ENCODE data around the gene NAGK.

NAGK gene

GRCh38 chr2:71122387-71123298, 54.2 kb downstream of the NAGK start:
- no peak for DNase-seq (ENCODE audit: low read depth in 1 of 2, low spot score in 1 of 2)
- TF ChIP-seq SPI1 (IDR thresholded peaks at IDR 0.05; ENCODE audit: borderline replicate concordance, low read depth) (no peak), POLR2AphosphoS5 (IDR thresholded peaks at IDR 0.05; ENCODE audit: low read depth) (no peak), CTCF (IDR thresholded peaks at IDR 0.05; ENCODE audit: insufficient read depth, low read length) (no peak), REST (IDR thresholded peaks at IDR 0.05; ENCODE audit: insufficient replicate concordance, low read depth) (no peak), GABPA (IDR thresholded peaks at IDR 0.05; ENCODE audit: low read depth) (no peak)
- Histone ChIP-seq H3K27me3 (ENCODE audit: insufficient read depth, poor library complexity, severe bottlenecking) (no peaks in the 10 kb centered on the region), H3K4me3 (replicated peaks; ENCODE audit: insufficient read depth, low read length) (no peak overlapping the region), H3K27ac (replicated peaks) (no peak overlapping the region)

- Histone ChIP-seq H3K4me3 (replicated peaks; ENCODE audit: insufficient read depth, low read length) (no peak overlapping the region), H3K27me3 (ENCODE audit: insufficient read depth, poor library complexity, severe bottlenecking) (no peaks in the 10 kb centered on the region), H3K27ac (replicated peaks) (no peak overlapping the region)
- DNase-seq (ENCODE audit: low read depth in 1 of 2, low spot score in 1 of 2) = no peak
- TF ChIP-seq REST (IDR thresholded peaks at IDR 0.05; ENCODE audit: insufficient replicate concordance, low read depth) = no peak
- no peak for TF ChIP-seq GABPA (IDR thresholded peaks at IDR 0.05; ENCODE audit: low read depth)
- no peak for TF ChIP-seq SPI1 (IDR thresholded peaks at IDR 0.05; ENCODE audit: borderline replicate concordance, low read depth)
- no peak for TF ChIP-seq POLR2AphosphoS5 (IDR thresholded peaks at IDR 0.05; ENCODE audit: low read depth)
- TF ChIP-seq CTCF (IDR thresholded peaks at IDR 0.05; ENCODE audit: insufficient read depth, low read length) = no peak
Measured at GRCh38 chr2:71125506-71126294, 57.3 kb downstream of the NAGK start.

DNA sequence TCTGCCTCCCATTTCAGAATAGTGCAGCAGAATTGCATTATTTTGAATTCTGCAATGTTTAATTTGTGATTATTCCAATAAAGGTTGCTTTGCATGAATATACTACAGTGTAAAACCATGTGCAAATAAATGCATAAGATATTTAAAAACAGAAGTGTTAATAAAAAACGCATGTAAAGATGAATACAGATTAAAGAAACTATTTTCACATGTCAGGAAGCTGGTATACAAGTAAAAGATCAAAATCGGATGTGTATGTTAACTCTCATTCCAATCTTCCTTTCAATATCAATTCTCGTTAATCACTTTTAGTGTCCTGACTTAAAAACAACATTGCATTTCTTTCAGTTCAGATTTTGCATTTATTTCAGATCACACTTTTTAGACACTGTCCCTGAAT, 58.5 kb downstream of the NAGK start:
- no peak overlapping the region for H3K4me3 ChIP-seq (replicated peaks; ENCODE audit: insufficient read depth, low read length)
- no peaks in the 10 kb centered on the region for H3K27me3 ChIP-seq (ENCODE audit: insufficient read depth, poor library complexity, severe bottlenecking)
- no peak for DNase-seq (ENCODE audit: low read depth in 1 of 2, low spot score in 1 of 2)
- TF ChIP-seq GABPA (IDR thresholded peaks at IDR 0.05; ENCODE audit: low read depth) (no peak), CTCF (IDR thresholded peaks at IDR 0.05; ENCODE audit: insufficient read depth, low read length) (no peak), SPI1 (IDR thresholded peaks at IDR 0.05; ENCODE audit: borderline replicate concordance, low read depth) (no peak), POLR2AphosphoS5 (IDR thresholded peaks at IDR 0.05; ENCODE audit: low read depth) (no peak), REST (IDR thresholded peaks at IDR 0.05; ENCODE audit: insufficient replicate concordance, low read depth) (no peak)
- no peak overlapping the region for H3K27ac ChIP-seq (replicated peaks)

All from HL-60 (cell line).